GM10847 (cell line): ENCODE measurements around the gene M6PR.
"Not testable (repeated sequence)": the region's sequence is repeated elsewhere in the genome, so short reads cannot be mapped to it uniquely, and the experiment has no call there.

Experiments used
- POLR2A ChIP-seq: IDR thresholded peaks from 2 replicates; pipeline ENCODE4 v1.6.1; 2011; ENCODE audit not compliant: insufficient read length; ENCODE audit errors: extremely low read depth

Gene M6PR

GRCh38 chr12:8914716-8915526, 34.5 kb downstream of the M6PR start:
- TF ChIP-seq POLR2A: no peak

DNA sequence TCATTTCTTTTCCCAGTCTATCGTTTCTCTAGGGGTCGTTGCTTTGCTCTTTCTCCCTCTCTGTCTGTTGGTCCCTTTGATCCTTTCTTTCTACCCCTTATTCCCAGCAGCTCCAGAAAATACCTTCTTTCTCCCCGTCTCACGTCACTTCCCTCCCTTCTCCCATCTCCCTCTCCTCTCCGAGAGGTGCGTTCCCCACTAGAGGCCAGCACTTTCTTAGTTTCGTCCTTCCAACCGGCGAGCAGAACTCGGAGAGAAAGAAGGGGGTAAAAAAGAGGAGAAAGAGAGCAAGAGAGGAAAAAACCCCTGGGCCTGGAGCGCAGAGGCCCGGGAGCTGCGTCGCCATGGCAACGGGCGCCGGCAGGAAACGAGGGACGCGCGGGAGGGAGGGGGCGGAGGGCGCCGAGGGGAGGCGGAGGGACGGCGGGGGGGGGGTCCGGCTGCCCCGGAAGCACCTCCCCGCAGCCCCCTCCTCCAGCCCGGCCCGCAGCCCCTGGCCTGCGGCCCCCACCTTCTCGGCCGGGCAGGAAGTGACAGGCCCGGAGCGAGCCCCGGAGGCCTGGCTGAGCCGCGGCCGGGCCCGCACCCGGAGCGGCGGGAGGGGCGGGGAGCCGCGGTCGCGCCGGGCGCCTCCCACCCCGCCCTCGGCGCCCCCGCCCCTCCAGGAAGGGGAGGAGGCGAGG, 35.3 kb downstream of the M6PR start, which contains the start of gene PHC1:
Gene PHC1, plus strand, starts transcription at position 477 of the 683 bp plus-strand sequence. CDS start 3,169 bp downstream, outside the sequence.
- not testable (repeated sequence) for TF ChIP-seq POLR2A

- TF ChIP-seq POLR2A: no peak
Observed at GRCh38 chr12:8913702-8914032, 35.8 kb downstream of the M6PR start.

- TF ChIP-seq POLR2A: no peak
Observed at GRCh38 chr12:8912914-8913313, 36.5 kb downstream of the M6PR start.

DNA sequence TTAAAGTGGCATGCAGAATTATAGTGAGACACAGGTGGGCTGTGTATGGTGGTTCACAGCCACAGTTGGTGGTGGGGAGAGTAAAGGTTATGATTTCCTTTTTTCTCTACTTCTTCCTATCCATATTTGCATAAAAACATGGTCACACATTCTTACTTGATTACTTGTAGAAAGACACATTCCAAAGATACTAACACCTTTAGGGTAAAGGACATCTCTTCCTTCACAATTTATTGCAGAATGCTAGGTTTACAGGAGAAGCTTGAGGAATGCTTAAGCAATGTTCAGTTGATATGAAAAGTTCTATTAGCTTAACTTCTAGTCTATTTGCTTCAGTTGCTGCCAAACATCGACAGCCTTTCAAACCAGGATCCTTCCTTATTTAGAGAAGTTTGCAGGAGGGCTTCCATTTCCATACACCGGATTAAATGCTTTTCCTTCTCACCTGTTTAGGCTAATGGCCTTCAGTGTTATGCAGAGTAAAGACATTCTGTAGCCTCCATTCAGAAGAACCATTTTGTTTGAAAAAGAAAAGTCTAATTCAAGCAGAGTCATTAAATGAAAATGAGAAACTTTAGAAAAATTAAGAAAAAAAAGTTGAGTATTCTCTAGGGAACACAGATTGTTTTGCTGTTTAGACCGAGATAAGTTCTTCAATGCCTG, 37.7 kb downstream of the M6PR start:
- no peak for TF ChIP-seq POLR2A

GRCh38 chr12:8909752-8910151, 39.7 kb downstream of the M6PR start:
- no peak for TF ChIP-seq POLR2A

GRCh38 chr12:8907513-8907912, 41.9 kb downstream of the M6PR start:
- no peak for TF ChIP-seq POLR2A

GRCh38 chr12:8906266-8907180, 42.9 kb downstream of the M6PR start:
- no peak for TF ChIP-seq POLR2A

DNA sequence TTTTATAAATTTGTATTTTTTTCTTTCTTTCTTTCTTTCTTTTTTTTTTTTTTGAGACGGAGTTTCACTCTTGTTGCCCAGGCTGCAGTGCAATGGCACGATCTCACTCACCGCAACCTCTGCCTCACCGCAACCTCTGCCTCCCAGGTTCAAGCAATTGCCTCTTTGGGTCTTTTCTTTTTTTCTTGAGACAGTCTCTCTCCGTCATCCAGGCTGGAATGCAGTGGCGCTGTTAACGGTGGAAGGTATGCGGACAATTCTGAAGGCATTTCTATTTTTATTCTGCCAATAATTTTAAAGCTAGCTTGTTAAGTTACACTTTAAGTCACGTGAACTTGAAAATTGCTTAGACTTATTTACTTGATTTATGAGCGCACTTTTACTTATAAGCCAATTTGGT, 43.9 kb downstream of the M6PR start:
- no peak for TF ChIP-seq POLR2A

DNA sequence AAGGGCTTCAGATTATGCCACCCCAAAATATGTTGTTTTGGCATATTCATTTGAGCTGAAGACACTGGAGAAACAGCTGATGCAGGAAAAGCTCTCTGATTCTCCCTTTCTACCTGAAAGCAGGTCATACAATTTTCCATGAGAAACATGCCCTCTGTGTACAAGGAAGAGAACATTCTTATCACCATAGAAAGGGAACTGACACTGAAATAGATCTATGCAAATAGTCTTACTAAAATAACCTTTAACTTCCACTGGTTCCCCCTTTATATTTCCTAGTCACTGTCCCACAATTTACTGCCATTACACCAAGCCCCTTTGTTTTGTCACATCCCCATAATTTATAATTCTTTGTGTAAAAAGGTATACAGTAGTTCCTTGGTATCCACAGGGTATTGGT, 44.8 kb downstream of the M6PR start:
- no peak for TF ChIP-seq POLR2A

DNA sequence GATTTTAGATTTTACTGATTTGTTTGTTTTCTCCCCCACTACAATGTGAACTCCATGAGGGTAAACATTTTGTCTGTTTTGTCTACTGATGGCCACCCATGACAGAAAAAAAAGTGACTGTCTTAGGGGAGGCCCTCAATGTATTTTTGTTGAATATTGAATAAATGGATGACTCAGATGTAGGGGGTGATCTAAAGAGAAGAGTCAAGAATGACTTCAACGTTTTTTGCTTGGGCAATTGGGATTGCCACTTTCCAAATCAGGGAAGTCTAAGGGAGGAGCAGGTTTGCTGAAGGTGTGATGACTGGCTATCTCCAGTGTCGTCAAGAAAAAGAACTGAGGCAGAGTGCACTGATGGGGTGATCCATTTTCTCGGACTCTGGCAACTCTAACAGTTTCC, 45.8 kb downstream of the M6PR start:
- no peak for TF ChIP-seq POLR2A

DNA sequence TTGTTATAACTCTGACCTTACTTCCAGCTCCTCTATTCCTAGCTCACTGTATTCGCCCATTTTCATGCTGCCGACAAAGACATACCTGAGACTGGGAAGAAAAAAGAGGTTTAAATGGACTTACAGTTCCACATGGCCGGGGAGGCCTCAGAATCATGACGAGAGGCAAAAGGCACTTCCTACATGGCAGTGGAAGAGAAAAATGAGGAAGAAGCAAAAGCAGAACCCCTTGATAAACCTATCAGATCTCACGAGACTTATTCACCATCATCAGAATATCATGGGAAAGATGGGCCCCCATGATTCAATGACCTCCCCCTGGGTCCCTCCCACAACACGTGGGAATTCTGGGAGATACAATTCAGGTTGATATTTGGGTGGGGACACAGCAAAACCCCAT, 49.6 kb downstream of the M6PR start:
- no peak for TF ChIP-seq POLR2A

- no peak for TF ChIP-seq POLR2A
Observed at GRCh38 chr12:8897081-8897480, 52.4 kb downstream of the M6PR start.

GRCh38 chr12:8894986-8895385, 54.5 kb downstream of the M6PR start:
- TF ChIP-seq POLR2A: no peak

GRCh38 chr12:8894378-8894777, 55.1 kb downstream of the M6PR start:
- TF ChIP-seq POLR2A: no peak
